NCI-H1436 (cell line): ENCODE results near the gene BRME1.
"Not testable (repeated sequence)": the region's sequence is repeated elsewhere in the genome, so short reads cannot be mapped to it uniquely, and the experiment has no call there.

Experiments
- DNase-seq: peaks from one replicate; lab custom pipeline; 2025; lab: John Stamatoyannopoulos, UW

Gene BRME1

DNA sequence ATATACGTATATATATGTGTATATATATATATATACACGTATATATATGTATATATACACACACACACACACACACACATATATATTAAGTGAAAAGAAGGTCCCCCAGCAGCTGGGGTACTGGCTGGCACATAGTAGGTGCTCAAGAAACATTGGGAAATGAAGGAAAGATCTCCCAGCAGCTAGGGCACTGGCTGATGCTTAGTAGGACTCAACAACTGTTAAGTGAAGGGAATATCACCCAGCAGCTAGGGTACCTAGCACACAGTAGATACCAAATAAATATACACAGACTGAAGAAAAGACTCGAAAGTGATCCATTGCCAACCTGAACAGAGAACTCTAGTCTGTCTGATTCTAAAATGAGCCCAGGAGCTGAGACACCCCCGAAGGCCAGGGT lies 20.1 kb upstream of the BRME1 start:
- no peak for DNase-seq

DNA sequence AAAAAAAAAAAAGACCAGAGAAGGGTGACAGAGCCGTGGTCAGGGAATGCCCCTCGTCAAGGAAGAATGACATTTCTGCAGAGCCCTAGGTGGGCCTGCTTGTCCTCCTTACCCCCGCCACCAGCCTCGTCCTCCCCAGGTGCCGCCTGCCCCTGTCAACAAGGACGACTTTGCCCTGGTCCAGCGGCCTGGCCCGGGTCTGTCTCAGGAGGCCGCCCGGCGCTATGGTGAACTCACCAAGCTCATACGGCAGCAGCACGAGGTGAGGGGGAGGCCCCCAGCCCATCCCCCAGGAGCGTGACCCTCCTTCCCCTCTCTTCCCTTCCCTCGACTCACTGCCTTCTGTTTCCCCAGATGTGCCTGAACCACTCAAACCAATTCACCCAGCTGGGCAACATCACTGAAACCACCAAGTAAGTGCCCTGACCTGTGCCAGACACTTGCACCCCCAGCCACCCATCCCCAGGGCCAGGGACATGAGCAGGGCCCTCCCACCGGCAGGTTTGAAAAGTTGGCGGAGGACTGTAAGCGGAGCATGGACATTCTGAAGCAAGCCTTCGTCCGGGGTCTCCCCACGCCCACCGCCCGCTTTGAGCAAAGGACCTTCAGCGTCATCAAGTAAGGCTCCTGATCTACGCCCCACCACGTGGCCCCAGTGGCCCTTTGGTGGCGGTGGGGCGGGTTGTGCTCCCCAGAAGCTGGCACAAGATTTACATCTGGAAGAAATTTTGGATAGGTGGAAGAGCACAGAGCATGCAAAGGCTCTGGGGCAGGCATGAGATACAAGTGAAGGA lies 17.5 kb upstream of the BRME1 start:
- no peak for DNase-seq

DNA sequence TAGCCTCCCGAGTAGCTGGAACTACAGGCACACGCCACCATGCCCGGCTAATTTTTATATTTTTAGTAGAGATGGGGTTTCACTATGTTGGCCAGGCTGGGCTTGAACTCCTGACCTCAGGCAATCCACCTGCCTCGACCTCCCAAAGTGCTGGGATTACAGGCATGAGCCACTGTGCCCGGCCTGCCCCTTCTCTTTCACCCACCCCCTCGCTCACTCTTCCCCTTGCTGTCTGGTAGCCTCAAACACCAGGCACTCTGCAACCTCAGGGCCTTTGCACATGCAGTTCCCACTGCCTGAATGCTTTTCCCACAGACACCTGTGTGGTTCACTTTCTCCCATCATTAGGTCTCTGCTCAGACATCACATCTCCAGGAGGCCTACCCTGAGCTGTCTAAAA lies 16.2 kb upstream of the BRME1 start:
- not testable (repeated sequence) for DNase-seq

DNA sequence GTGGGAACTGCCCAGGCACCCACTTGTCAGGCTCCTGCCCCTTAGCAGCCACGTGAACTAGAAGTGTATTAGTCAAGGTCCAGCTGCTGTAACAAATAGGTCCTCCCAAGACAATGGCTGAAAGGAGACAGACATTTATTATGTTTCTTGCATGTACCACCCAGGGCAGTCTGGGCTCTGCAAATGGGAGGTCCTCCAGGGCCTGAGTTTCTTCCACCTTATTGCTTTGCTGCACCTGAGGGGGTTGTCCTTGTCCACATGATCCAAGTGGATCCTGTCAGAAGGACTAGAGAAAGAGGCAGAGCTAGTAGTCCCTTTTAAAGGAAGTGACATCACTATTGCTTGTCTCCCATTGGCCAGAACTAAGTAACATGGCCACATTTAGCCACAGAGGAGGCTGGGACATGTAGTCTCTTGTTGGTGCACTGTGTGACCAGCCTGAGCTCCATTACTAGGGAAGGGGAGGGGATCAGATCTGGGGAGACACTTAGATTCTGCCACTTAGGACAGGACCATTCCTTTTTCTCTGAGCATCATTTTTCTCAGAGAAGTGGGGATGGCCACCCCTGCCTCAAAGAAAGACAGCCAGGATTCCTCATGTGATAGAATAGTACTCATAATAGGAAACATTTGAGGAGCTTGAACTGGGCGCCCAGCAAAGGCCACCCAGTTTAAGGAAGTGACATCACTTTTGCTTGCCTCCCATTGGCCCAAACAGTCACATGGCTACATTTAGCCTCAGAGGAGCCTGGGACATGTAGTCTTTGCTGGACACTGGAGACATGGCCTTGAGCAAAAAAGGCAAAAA lies 15.2 kb upstream of the BRME1 start:
- no peak for DNase-seq

DNA sequence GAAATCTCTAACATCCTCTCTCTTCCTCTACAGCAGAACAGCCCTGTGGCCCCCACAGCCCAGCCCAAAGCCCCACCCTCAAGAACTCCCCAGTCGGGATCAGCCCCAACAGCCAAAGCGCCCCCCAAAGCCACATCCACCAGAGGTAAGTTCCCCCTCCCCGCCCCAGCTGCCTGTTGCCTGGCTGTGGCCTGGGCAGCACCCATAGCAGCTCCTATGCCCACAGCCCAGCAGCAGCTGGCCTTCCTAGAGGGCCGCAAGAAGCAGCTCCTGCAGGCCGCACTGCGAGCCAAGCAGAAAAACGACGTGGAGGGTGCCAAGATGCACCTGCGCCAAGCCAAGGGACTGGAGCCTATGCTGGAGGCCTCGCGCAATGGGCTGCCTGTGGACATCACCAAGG lies 14.6 kb upstream of the BRME1 start:
- DNase-seq, result no peak

DNA sequence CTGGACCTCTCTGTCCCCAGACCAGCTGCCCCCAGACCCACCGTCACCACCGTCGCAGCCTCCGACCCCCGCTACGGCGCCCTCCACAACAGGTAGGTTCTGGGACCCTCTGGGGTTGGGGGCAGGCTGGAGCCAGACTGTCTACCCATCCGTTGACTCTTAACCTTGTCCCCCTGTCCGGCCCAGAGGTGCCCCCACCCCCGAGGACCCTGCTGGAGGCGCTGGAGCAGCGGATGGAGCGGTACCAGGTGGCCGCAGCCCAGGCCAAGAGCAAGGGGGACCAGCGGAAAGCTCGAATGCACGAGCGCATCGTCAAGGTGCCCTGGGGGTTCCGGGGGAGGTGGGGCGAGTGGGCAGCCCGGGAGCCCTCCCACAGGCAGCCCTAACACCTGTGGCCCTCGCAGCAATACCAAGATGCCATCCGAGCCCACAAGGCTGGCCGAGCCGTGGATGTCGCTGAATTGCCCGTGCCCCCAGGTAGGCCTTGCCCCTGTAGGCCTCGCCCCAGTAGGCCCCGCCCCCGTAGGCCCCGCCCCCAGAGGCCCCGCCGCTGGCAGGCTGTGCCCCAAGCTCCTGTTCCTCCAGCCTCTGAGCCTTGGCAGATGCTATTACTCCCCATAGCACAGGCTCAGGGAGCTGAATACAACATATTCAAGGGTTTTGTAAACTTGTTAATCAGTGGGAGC lies 13.0 kb upstream of the BRME1 start:
- no peak for DNase-seq

DNA sequence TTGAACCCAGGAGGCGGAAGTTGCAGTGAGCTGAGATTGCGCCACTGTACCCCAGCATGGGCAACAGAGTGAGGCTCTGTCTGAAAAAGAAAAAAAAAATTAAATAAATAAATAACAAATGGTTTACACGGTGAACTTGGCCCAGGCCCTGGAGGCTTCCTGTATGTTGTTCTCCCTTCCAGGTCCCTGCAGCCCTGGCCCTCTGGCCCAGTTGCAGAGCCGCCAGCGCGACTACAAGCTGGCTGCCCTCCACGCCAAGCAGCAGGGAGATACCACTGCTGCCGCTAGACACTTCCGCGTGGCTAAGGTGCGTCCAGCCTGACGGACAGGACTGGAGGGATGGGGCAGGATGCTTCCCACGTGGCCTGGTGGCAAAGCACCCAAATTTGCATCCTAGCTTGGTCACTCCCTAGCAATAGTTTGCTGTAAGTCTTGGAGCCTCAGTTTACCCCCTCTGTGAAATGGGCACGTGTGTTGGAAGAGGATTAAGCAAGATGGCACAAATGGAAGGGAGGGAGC lies 12.0 kb upstream of the BRME1 start:
- DNase-seq, result no peak

DNA sequence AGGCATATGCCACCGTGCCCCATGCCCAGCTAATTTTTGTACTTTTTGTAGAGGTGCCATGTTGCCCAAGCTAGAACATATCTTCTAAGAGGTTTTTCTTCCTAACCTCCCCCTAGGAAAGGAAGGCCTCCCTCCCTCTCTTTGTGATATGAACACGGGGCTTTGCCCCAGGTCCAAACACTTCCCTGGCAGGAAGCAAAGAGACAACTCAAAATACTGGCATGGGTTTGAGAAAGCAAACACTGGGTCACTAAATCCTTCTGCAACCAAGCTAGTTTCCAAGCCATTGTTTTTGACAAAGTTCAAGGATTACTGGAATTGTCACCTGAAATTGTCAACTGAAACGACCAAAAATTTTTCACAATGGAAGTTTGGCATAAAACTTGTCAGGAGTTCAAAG lies 8.9 kb upstream of the BRME1 start:
- no peak for DNase-seq

DNA sequence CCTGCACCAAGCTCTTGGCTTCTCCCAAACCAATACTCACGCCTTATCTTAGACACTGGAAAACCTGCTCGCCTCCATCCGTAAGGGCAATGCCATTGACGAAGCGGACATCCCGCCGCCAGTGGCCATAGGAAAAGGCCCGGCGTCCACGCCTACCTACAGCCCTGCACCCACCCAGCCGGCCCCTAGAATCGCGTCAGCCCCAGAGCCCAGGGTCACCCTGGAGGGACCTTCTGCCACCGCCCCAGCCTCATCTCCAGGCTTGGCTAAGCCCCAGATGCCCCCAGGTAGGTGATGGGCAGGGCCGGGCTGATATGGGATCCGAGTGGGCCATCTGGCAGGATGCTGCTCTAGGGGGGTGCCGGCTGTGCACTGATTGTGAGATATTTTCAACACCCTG lies 7.4 kb upstream of the BRME1 start:
- DNase-seq, result no peak

DNA sequence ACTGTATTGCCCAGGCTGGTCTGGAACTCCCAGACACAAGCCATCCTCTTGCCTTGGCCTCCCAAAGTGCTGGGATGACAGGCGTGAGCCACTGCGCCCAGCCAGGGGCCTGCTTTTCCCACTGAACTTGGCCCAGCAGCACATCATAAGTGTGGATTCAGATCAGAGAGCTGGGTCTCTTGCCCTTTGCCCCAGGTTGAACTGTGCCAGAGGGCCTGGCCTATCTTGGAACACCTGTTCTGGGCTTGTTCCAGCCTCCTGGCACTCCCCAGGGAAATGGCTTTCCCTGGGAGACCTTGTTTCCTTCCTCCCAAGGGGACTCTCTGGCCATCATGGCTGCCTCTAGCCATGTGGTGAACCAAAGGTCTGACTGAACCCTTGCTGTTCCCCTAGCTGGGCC lies 3.5 kb upstream of the BRME1 start:
- no peak for DNase-seq

DNA sequence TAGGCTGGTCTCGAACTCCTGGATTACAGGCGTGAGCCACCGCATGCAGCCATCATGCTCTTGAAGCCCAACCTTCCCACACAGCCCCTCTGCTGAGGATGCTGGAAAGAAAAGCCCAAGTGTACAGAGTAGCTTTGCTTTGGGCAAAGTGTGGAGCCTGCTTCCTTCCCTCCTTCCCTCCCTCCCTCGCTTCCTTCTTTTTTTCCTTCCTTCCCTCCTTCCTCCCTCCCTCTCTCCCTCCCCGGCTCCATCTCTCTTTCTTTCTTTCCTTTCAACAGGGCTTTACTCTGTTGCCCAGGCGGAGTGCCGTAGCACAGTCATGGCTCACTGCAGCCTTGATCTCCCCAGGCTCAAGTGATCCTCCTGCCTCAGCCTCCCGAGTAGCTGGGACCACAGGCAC lies 2.8 kb upstream of the BRME1 start:
- DNase-seq, result no peak

DNA sequence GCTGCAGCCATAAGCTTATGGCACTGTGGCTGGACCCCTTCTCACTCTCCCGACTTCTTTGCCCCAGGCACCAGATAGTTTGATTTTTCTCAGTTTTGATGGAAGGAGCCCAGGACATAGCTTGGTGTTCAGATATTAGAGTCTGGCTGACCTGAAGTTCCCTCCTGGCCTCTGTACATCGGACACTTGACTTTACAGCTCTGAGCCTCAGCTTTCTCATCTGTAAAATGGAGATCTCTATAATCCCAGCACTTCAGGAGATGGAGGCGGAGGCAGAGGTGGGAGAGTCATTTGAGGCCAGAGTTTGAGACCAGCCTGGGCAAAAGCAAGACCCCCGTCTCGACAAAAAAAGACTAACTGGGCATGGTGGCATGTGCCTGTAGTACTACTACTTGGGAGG lies 993 bp upstream of the BRME1 start:
- DNase-seq, result no peak

DNA sequence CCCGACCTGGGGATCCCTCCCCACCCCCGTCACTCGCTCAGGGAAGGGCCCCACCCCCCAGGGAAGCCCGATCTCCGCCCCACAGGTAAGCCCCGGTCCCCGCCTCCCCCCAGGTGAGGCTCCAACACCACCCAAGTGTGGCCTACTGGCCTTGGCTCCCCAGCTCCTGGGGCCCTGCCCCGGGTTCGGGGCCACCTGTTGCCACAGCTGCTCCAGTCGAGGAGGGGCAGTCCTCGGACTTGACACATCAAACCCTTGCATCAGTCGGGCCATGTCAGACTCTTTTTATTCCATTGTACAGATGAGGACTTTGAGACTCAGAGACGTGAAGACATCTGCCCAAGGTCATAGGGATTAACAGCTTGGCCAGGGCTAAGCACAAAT lies 596 bp upstream of the BRME1 start:
- DNase-seq, result no peak

DNA sequence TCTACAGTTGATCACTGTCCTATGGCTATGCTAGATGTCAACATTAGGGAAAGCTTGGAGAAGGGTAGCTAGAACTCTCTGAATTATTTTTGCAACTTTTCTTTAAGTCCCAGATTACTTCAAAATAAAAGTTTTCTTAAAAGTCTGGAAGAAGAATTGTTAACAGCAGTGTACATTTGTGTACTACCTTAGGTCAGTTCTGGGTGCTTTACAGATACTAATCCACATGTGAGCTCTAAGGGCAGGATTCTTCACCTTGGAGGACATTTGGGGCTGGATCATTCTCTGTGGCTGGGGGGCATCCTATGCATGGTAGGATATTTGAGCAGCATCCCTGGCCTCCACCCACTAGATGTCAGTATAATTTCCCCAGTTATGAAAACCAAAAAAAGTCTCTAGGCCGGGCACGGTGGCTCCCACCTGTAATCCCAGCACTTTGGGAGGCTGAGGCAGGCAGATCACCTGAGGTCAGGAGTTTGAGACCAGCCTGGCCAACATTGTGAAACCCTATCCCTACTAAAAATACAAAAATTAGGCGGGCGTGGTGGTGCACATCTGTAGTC lies 2.8 kb downstream of the BRME1 start:
- no peak for DNase-seq

DNA sequence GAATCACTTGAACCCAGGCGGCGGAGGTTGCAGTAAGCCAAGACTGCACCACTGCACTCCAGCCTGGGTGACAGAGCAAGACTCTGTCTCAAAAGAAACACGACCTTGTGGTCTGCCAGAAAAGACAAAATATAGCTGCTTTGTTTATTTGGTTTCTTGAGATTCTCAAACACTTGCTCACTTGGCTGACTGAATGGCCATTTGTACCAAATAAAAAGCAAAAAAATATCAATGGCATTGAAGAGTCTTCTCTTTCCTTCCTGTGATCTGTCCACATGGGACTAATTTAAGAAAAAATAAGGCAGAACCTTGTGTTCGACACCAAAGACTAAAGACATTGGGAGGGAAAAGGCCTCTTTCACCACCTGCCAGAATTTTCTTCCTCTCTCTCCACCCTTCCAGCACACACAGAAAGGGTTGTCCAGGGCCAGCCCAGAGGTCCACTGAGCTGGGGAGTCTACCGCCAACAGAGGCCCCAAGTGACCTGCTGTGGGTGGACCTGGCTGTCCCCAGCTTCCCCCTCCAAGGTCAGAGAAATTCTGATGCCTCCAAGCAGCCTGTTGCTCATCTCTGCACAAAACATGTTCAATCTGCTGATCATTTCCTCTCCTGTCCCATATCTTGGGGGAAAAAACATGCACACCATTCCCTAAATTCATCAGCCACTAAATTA lies 5.9 kb downstream of the BRME1 start:
- DNase-seq, result no peak

DNA sequence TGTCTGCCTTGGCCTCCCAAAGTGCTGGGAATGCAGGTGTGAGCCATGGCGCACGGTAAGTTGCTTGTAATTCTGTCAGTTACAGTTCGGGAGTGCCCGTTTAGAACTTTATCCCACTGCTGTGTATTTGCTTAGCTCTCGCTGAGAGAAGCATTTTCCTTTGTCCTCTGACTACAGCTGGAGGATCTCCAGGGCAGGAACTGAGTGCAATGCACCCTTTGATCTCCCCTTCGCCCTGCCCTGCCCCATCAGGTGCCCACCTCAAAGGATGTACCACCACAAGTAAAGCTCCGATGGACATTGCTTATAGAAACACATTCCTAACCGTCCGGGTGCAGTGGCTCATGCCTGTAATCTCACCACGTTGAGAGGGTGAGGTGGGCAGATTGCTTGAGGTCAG lies 6.5 kb downstream of the BRME1 start:
- DNase-seq, result no peak

DNA sequence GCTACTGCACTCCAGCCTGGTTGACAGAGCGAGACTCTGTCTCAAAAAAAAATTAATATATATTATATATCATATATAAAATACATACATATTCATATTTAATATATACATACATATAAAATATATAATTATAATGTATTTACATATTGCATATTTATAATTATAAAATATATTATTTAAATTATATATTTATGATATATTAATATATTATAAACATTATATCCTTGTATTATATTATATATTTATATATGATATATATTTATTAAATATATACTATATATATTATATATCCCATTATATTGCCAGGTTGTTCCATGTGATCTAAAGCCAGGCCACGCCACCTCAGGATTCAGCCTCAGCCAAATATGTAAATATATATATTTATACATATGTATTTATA lies 9.7 kb downstream of the BRME1 start:
- no peak for DNase-seq

DNA sequence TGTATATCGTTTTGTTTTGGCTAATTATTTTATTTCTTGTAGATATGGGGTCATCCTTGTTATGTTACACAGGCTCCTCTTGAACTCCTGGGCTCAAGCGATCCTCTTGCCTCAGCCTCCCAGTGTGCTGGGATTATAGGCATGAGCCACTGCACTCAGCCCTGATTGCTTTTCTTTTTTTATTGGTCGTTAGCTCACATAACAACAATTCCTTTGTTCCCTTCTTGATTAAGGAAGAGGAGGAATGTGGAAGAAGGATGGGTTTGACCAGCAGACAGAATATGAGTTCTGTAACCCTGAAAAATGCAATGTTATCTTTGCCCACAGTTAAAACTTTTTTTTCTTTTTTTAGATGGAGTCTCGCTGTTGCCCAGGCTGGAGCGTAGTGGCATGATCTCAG lies 11.4 kb downstream of the BRME1 start:
- no peak for DNase-seq

DNA sequence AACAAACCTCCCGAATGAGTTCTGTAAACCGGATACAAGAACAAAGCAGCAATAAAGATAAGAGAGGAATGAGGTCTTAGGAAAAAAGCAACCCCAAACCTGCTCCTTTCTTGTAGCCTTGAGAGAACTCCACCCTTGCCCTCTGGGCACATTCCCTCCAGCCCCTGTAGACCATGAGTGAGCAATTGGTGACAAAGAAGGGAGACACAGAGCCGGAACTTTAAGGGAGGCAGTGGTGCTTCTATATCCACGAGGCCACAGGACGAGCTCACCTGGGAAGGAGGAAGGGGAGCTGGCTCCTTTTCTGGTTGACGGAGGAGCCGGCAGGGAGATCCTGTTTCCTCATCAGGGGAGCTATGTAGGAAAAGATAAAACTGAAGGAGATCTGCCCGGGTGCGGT lies 13.0 kb downstream of the BRME1 start:
- DNase-seq, result no peak

DNA sequence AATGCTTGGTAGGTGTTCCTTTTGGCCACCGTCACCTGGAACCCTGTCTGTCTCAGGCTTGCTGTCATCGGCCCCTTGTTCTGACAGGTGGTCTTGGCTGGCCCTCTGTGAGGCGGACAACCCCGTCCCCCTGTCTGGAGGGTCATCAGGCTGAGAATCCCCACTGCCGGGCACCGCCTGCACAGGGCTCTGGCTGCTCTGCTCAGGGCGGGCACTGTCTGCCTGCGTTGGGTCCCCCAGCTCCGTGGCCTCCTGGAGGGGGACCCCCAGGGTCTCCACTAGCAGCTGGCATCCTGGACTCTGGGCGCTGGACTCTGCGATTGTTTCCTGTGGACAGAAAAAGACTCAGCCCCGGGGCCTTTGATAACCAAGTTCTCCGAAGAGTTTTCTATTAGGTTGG lies 15.8 kb downstream of the BRME1 start:
- no peak for DNase-seq

DNA sequence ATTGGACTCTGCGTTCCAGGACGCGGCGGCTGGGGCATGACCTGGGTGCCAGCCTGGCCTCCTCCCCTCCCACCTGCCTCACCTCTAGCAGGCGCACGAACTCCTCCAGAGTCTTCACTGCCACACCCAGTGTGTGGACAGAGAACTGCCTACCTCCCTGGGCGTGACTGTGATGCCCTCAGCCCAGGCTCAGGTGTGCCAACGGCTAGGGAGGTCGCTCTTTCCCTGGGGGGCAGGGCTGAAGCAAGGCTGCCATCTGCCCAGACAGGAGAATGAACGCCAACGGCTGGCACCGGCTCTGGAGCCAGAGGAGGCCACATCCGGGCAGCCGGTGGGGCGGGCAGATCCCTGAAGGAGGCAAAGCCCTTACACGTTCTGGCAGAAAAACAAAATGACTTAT lies 17.6 kb downstream of the BRME1 start:
- no peak for DNase-seq

DNA sequence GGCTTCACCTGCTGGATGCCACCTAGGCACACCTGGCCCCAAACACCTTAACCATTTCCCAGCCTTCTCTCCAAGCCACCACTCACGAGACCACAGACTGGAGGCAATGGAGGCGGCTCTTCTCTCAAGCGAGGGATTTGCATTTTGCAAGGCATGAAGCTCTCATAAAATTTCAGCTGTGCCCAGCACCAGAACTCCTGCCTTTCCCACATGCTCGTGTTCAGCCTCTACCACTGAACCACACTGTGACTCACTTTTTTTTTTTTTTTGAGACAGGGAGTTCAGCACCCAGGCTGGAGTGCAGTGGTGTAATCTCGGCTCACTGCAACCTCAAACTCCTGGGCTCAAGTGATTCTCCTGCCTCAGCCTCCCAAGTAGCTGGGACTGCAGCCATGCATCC lies 18.4 kb downstream of the BRME1 start:
- no peak for DNase-seq
